Measurements from ENCODE around the gene TPSD1. TPM values are rescaled to one million over a fixed set of nuclear protein-coding genes. Genes with fewer than 3 reads are reported as not detected.

TPSD1 gene
- total and polyA plus RNA-seq, 10 of the 15 experiments (the other 5 are each of a cell fraction or from before 2014, with no cell fraction given): not detected

DNA sequence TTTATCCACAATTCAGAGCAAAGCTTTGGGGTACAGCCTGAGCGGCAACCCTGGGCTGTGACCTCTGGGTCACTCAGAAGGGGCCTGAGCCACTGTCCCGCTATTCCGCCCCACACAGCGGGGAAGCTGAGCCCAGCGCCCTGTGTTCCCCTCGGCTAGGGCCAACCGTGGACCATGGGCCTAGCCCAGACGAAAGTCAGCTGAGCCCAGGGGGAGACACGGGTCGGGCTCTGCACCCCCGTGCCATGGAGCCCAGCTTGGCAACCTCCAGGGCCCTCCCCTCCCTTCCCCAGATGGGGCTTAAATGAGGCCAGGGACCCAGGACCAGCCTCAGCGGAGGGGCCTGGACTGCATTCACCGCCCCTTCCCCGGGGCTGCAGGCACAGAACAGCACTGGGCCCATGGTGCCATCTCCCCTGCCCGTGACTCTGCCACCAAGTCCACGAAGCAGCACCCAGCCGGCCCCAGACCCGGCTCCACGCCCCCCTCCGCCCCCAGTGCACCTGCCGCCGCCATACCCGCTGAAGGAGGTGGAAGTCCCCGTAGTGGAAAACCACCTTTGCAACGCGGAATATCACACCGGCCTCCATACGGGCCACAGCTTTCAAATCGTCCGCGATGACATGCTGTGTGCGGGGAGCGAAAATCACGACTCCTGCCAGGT is 1.8 kb downstream of the TPSD1 start (continued):
- no peak for TF ChIP-seq TCF12 (IDR thresholded peaks at IDR 0.05; ENCODE audit: low read depth, low read length)
- TF ChIP-seq SREBF2 (IDR thresholded peaks at IDR 0.05; ENCODE audit: low read length): no peak
- no peak for TF ChIP-seq CHD4 (IDR thresholded peaks at IDR 0.05)
- TF ChIP-seq MEF2B (IDR thresholded peaks at IDR 0.05; ENCODE audit: partially characterized antibody, poor library complexity, severe bottlenecking): no peak
- TF ChIP-seq MXI1 (IDR thresholded peaks at IDR 0.05; ENCODE audit: low read depth, low read length): no peak
- no peak for TF ChIP-seq NBN (IDR thresholded peaks at IDR 0.05)
- TF ChIP-seq ATF7 (IDR thresholded peaks at IDR 0.05; ENCODE audit: low read depth): no peak

DNA sequence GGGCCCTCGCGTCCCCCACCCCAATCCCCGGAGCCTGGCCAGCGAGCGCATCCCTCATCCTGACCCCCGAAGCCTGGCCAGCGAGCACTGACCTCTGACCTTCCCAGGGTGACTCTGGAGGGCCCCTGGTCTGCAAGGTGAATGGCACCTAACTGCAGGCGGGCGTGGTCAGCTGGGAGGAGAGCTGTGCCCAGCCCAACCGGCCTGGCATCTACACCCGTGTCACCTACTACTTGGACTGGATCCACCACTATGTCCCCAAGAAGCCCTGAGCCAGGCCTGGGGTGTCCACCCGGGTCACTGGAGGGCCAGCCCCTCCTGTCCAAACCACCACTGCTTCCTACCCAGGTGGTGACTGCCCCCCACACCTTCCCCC is 2.3 kb downstream of the TPSD1 start:
- intact Hi-C loops (cut with micrococcal nuclease; ENCODE audit: unreplicated experiment): no loop called here
- H3K79me2 ChIP-seq (ENCODE audit: control insufficient read depth, insufficient read depth, low read length): no peaks in the 10 kb centered on the region
- no peak overlapping the region for H3K4me2 ChIP-seq (ENCODE audit: control insufficient read depth, insufficient read depth)
- no peaks in the 10 kb centered on the region for H3K36me3 ChIP-seq (ENCODE audit: control insufficient read depth in 2 of 2, insufficient read depth in 2 of 2, low read length in 1 of 2)
- in situ Hi-C loops (cut with MboI): no loop called here
- BruUV-seq (replicated peaks): no TSS peak
- H3K4me1 ChIP-seq (ENCODE audit: control insufficient read depth, insufficient read depth, low read length): no peaks in the 10 kb centered on the region
- no peak overlapping the region for H3K9ac ChIP-seq (ENCODE audit: control insufficient read depth, insufficient read depth, low read length)
- 50% methylated on average over 12 of the region's 12 CpGs for WGBS (ENCODE audit: insufficient coverage, insufficient replicate concordance, low lambda C conversion rate, missing lambda C conversion rate)
- no peaks in the 10 kb centered on the region; a peak in 1 of 4 replicates for H3K27me3 ChIP-seq (replicated peaks in 1 of 2; ENCODE audit: control insufficient read depth in 2 of 2, insufficient read depth in 2 of 2, low read length in 1 of 2)
- CTCF ChIA-PET: no interaction called here
- no peak overlapping the region for H2AFZ ChIP-seq (ENCODE audit: control insufficient read depth, low read depth, low read length)
- SMC1A ChIA-PET (ENCODE audit: uncharacterized antibody, unreplicated experiment): no interaction called here
- no peaks in the 10 kb centered on the region for H4K20me1 ChIP-seq (ENCODE audit: control insufficient read depth, insufficient read depth)
- TF ChIP-seq ZNF207 (IDR thresholded peaks at IDR 0.05; ENCODE audit: borderline replicate concordance) (no peak), RAD51 (IDR thresholded peaks at IDR 0.05) (no peak), EED (IDR thresholded peaks at IDR 0.05; ENCODE audit: low read depth) (no peak), NRF1 (conservative IDR thresholded peaks at IDR 0.05; ENCODE audit: low read depth, low read length) (no peak), EP300 (IDR thresholded peaks at IDR 0.05; ENCODE audit: borderline replicate concordance in 1 of 2, control insufficient read depth in 1 of 2, low read depth in 2 of 2, low read length in 2 of 2) (no peak), TCF12 (IDR thresholded peaks at IDR 0.05; ENCODE audit: low read depth, low read length) (no peak)
- DNase-seq (ENCODE audit: low read depth, low spot score): no peak
- no peak for FAIRE-seq
- H3K27ac ChIP-seq (ENCODE audit: control insufficient read depth, insufficient read depth): no peak overlapping the region
- no peaks in the 10 kb centered on the region for H3K9me3 ChIP-seq (replicated peaks; ENCODE audit: control insufficient read depth, insufficient read depth, low read length)
- ATAC-seq: no peak; the same call in 2 of the 3 replicates
- POLR2A ChIA-PET: no interaction called here
- RAD21 ChIA-PET (ENCODE audit: unreplicated experiment): no interaction called here
- no peak overlapping the region for H3K4me3 ChIP-seq
